HG02588 (cell line): ENCODE measurements around the gene DEXI.
A peak's percentile ranks its signal among the peaks of the same experiment; 100 is the strongest.
"Not testable (repeated sequence)": the region's sequence is repeated elsewhere in the genome, so short reads cannot be mapped to it uniquely, and the experiment has no call there.

ENCODE experiments used
- ATAC-seq: cut with Tn5 transposase; IDR thresholded peaks from one replicate; pipeline ENCODE4 v1.9.1; 2021; ENCODE audit warnings: mild to moderate bottlenecking, moderate library complexity; ENCODE audit not compliant: unreplicated experiment

The DEXI gene

DNA sequence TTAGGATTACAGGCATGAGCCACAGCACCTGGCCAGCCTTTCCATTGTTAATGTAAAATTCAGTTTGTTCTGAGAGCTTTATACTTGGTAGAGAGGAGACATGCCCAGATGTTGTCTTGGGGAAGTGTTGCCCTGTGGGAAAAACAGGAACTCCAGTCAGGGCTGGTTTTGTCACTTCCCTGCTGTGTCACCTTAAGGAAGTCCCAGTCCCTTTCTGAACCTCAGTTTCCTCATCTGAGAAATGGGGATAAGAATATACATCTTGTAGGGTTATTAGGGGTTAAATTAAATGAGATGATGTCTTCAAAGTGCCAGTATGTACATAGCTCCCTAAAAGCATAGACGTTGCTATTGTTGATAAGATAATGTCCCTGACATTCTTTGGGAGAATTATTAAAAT is 27.3 kb upstream of the DEXI start:
- no peak for ATAC-seq

GRCh38 chr16:10968498-10968897 is 26.2 kb upstream of the DEXI start:
- ATAC-seq: no peak

DNA sequence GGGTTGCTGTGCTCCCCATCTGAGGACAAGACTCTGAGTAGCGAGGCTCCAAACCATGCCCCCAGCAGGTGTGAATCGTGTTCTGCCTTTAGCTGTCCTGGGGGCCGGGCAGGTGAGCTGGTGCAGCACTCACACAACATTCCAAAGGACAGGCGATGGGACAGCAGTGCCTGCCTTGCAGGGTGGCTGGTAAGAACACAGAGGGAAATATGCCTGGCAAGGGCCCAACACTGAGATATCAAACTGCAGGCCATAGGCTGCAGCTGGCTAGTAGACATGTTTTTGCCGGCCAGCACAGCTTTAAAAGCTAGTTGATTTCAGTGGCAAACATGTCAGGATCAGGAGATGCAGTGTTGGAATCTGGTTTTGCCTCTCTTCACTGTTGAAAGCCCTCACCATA is 25.7 kb upstream of the DEXI start:
- no peak for ATAC-seq

GRCh38 chr16:10966559-10966958 is 24.3 kb upstream of the DEXI start:
- not testable (repeated sequence) for ATAC-seq

GRCh38 chr16:10966129-10966528 is 23.9 kb upstream of the DEXI start:
- no peak for ATAC-seq

DNA sequence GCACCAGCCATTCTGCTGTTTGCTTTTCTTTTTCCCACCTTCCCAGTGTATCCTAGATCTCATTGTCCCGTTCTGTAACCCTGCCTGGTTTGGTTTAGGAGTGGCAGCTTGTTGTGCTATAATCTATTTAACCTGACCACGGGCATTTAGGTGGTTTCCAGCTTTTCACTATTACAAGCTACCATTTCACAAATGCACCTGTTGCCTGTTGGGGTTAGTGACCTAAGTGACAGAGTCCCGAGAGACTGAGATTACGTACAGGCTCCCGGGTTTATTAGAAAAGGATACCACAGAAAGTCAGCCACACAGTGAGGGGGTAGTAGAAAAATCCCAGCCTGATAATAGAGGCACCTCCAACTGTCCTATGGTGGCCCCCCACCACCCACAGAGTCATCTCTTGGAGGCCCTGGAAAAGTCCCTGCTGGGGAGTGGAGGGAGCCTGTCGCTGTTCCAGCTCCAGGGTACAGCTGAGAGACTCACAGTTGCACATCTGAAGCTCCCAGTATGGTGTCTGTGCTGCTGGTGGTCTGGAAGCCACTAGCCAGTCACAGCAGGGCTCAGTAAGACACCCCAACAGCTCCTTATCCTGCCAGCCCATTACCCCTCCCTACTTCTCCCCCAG is 23.3 kb upstream of the DEXI start:
- ATAC-seq: peak; percentile 57

DNA sequence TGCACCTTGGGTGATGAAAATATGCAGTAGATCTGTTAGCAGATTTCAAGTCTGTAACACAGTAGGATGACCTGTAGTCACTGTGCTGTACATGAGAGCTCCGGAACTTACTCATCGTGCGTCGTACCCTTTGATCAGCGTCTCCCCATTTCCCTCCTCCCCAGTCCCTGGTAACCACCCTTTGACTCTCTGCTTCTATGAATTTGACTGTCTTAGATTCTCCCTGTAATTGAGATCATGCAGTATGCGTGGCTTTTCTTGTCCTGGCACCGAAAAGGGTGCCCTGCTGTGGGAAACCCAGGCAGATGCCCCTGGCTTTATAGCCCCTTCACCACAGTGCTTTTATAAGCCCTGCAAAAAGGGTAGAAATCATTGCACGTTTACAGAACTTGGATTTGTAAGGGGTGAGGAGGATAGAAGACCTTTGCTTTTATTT is 22.6 kb upstream of the DEXI start:
- ATAC-seq: no peak

DNA sequence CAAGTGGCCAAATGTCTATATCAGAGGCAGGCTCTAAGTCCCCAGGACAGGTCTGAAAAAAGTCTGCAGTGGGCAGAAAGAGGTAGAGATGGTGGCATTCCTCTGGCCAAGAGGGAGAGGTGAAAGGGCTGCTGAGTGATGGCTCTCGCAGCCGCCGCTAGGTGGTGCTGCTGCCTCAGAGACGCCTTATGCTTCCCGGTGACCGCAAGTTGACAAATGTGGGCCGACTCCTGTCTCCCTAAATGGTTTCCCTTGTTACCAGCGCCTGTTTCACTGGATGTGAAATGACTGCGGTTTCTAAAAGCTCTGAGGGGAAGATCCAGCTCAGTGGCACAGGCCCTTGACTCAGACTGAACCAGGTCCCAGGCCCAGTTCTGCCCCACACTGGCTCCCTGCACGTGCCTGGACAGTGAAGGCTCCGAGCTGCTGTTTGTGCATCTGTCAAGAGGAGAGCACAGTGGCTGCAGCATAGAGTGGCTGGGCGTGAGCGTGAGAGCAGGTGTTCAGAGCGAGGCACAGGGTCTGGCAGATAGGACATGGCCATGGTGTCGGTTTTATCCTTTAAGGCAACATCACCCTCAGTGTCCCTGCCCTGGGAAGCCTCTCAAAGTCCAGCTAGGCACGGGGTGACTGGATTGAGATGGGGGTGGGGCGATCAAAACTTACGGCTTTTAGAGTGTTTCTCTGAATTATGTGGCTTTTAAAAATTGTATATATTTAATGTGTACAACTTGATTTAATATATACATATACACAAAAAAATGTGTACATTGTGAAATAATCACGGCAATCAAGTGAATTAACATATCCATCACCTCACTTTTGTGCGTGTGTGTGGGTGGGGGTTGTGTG is 22.0 kb upstream of the DEXI start:
- peak; percentile 37 for ATAC-seq

DNA sequence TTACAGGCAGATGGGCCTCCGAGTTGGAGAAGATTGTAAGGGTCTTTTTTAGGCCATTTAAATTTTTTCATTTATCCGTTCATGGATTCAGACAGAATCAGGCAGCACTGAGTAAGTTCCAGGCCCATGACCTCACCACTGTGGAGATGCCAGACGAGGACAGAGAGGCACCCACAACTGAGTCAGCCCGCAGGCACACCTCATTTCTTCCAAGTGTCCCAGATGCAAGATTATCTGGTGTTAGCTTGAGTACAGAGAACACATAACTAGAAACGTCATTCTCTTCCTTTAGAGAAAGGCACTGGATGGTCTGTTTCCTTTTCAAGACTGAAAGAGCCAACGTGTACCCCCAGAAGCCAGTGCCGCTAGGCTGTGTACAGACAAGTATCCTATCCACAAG is 19.0 kb upstream of the DEXI start:
- ATAC-seq: no peak

- ATAC-seq: no peak
Measured at GRCh38 chr16:10959161-10959560, 16.9 kb upstream of the DEXI start.

DNA sequence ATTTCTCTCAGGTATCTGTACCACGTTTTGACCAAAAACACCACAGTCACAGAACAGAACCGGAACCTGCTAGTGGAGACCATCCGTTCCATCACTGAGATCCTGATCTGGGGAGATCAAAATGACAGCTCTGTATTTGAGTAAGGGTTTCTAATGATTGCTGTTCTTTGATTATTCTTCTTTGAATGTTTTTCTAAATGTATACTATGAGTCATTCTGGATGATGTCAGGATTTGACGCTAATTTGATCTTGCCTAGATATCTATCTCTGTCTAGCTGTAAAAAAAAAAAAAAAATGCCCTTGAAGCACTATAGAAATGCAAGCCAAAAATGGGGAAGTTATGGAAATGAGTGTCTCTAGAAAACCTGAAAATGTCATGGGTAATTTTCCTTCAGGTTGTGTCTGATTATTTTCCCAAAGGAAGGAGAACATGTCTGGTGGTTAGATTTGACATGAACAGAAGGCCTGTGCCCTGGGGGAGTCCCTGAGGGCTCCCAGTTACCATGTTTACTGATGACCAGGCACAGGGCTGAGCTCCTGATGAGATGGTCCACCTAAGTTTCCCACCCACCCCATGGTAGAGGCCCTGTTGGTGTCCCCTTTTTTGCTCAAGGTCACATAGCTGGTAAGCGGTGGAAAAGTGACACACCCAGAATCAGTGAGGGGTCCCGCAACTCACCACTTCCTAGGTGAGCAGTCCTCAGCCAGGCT is 15.7 kb upstream of the DEXI start:
- ATAC-seq: no peak

GRCh38 chr16:10954903-10955302 is 12.6 kb upstream of the DEXI start:
- no peak for ATAC-seq

- ATAC-seq: no peak
Measured at GRCh38 chr16:10951026-10951425, 8.8 kb upstream of the DEXI start.

- ATAC-seq: no peak
Measured at GRCh38 chr16:10950393-10950792, 8.1 kb upstream of the DEXI start.

DNA sequence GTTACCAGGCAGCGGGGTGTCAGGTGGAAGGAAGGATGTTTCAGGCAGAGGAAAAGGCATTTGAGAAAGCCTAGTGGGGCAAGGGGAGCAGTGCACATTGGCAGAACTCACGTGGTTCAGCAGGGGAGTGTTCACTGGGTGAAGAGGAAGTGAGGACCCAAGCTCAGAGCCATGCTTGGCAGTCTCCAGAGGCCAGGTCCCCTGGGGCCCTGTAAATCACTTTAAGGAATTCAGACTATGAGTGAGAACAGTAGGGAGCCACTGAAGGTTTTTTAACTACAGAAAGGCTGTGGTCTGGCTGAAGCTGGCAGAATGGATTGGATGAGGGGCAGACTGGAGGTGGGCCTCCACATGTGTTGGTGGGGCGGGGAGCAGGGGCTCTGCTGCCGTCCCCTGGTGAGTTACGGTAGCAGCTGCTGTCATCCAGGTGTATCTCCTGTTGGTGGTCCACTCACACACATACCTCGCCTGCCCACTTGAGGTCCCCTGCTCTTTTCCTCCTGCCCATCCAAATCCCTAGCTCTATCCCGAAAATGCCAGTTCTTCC is 7.2 kb upstream of the DEXI start:
- peak; percentile 60 for ATAC-seq

DNA sequence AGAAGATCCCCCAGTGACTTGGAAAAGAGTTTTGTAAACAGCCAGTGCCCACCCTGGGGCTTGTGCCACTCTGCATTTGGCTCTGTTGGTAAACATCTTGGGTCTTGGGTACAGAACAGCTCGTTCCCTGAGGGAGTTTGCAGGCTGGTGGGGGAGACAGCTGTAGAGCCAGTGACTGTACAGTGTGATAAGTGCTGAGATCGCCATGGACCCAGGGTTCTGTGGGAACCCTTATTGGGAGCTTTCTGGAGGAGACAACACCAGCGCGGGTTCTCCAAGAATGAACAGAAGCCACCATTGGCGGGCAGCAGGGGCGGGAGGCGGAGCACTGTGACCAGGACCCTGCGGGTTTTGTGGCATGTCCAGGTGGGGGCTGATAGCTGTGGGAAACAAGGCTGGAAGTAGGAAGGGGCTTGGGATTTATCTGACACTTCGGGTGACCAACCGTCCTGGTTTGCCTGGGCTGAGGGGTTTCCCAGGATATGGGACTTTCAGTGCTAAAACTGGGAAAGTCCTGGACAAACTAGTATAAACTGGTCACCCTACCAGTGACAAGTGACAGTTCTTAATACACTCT is 5.0 kb upstream of the DEXI start:
- no peak for ATAC-seq

DNA sequence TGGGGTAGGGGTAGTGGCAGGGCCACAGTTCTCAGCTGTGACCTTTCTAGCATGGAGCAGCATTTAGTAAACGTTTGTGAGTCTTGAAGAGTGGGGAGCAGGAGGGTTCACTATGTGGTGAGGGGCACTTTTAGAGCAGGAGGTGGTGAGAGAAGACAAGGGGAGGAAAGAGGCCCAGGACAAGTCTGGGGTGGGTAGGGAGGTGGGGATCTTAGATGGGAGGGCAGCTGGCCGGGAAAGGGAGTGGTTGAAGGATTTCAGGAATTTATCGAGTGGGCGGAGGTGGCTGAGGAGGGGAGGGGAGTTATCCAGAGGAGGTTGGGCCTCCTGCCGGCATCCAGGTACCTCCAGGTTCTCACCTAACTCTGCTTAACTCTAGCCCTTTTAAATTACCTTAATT is 4.0 kb upstream of the DEXI start:
- ATAC-seq: no peak

DNA sequence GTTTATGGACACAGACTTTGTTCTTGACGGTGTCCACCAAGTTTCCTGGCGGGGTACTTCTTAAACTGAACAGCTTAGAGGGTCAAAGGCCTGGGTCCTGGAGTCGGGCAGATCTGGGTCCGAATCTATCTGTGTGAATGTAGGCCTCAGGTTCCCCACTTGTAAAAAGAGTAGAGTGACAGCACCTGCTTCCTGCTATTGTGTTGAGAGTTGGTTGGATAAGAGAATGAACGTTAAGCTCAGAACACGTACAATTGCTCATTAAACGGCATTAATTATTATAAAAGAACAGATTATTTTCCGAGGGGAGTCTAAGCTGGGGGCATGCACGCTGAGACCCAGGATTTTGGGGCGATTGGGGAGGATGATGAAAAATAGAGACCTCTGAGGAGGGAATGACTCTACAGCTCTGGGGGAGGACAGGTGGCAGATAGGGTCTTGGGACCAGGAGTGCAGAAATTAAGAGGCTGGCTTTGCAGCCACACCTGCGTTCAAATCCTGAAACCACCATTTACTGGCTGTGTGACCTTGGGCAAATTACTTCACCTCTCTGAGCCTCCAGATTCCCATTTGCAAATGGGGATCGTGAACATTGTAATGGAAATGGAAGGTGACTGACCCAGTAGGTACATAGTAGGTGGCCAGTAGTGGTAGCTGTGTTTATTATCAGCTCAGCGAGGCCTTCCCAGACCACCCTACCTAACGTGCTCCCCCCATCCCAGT is 3.0 kb upstream of the DEXI start:
- no peak for ATAC-seq

GRCh38 chr16:10944249-10945064 is 2.2 kb upstream of the DEXI start, which contains the start of gene CLEC16A:
Gene CLEC16A, plus strand, starts transcription at chr16:10944564. Its CDS starts 154 bp downstream, at chr16:10944718.
- ATAC-seq: peak; percentile 60

DNA sequence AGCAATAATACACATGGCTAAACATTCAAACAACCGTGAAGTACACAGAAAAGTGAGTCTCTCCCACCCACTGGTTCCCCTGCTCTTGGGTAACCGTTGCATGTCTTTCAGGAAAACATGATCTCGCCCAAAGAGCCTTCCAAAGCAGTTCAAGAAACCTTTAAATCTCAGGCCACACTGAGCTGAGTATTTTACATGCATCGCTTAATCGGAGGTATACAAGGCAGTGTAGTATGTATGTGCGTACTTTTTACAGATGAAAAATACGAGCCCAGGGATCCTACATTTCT is 741 bp upstream of the DEXI start:
- ATAC-seq: no peak
